GM21528 (cell line): Measurements from ENCODE around the gene USB1.

ENCODE experiments used
- ATAC-seq: cut with Tn5 transposase; IDR thresholded peaks from one replicate; pipeline ENCODE4 v1.9.1; 2021; ENCODE audit warnings: mild to moderate bottlenecking, moderate library complexity; ENCODE audit not compliant: unreplicated experiment, low FRiP score

Gene USB1

DNA sequence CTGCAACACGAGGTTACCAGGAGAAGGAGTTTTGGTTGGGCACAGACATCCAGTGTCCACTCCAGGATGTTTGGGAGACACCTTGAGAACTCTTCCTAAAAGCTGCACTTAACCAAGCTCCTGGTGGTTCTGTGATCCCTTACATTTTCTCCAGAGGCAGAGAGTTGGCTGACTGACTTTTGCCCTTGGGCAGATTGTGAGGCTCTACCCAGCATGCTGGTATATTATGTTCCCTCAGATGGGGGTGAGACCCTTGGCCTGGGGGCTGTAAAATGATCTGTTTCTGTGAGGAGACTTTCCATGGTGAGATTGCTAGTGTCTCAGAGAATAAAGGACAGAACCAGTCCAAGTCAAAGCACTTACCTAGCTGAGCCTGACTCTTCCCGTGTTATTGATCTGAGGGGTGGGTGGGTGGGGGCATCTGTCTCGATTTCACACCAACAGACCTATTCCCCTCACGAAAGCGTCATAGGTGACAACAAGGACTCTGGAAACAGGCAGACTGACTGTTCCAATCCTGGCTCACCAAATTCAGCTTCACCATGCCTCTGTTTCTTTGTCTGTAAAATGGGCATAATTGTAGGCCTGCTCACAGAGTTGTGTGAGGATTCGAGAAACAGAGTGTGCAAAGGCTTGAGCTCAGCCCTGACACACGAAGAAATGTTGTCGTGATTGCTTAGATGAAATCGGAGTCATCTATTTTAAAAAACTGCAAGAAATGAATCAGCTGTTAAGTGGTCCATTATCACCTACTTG is 12.2 kb downstream of the USB1 start:
- no peak for ATAC-seq

DNA sequence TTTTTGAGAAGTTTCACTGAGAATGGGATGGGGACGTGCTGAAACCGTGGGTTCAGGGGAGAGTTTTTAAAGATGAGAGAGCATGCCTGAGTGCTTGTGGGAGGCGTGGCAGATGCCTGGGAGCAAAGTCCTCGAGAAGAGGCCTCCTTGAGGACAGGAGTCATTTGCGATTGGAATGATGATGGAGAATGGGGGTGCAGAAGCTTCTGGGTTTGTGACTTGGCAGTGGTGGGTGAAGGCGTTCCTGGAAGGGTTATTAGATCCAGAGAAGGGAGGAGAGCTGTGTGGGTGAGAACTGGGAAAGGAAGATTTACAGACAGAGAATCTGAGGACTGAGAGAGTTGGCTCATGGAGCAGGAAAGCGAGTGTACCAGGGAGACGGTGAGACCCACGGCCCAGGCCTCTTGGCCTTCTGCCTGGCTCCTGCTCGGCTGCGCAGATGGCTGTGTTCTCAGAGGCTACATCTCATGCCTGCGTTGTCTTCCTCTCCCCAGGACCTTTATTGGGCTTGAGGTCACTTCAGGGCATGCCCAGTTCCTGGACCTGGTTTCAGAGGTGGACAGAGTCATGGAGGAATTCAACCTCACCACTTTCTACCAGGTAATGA is 15.7 kb downstream of the USB1 start:
- no peak for ATAC-seq

DNA sequence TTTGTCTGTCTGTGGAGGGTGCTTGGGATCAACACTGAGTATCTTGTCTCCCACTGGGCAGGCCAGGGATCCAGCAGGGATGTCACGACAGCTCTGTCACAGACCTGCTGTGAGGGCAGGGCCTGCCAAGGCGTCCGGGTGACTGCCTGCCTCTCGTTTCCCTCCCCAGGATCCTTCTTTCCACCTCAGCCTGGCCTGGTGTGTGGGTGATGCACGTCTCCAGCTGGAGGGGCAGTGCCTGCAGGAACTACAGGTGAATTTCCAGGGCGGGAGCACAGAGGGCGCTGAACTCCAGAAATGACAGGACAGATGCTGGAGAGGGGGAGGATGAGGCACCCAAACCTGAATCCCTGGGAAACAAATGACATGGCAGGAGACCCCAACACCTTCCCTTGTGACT is 17.6 kb downstream of the USB1 start:
- ATAC-seq = no peak

DNA sequence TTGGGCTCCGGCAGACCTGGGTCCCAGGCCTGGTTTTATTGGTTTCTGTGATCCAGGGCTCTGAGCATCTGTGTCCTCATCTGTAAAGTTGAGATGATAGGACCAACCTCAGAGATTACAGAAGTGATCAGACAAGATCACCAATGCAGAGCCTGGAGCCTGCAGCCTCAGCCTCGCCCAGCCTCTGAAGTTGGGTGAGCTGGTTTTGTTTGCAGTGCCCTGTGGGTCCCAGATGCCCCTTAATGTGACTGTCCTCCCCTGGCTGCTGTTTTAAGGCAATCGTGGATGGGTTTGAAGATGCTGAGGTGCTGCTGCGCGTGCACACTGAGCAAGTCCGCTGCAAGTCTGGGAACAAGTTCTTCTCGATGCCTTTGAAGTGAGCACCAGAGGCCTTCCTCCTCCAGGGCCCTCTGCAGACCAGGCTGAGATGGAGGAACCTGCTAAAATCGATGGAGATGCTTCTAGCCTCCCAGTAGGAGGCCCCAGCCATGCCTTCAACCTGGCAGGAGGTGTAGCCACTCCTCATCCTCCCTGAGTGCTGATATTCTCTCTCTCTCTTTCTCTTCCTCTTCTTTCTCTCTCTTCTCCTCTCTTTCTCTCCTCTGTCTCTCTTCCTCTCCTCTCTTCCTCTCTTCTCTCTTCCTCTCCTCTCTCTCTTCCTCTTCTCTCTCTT is 18.8 kb downstream of the USB1 start:
- ATAC-seq = no peak

DNA sequence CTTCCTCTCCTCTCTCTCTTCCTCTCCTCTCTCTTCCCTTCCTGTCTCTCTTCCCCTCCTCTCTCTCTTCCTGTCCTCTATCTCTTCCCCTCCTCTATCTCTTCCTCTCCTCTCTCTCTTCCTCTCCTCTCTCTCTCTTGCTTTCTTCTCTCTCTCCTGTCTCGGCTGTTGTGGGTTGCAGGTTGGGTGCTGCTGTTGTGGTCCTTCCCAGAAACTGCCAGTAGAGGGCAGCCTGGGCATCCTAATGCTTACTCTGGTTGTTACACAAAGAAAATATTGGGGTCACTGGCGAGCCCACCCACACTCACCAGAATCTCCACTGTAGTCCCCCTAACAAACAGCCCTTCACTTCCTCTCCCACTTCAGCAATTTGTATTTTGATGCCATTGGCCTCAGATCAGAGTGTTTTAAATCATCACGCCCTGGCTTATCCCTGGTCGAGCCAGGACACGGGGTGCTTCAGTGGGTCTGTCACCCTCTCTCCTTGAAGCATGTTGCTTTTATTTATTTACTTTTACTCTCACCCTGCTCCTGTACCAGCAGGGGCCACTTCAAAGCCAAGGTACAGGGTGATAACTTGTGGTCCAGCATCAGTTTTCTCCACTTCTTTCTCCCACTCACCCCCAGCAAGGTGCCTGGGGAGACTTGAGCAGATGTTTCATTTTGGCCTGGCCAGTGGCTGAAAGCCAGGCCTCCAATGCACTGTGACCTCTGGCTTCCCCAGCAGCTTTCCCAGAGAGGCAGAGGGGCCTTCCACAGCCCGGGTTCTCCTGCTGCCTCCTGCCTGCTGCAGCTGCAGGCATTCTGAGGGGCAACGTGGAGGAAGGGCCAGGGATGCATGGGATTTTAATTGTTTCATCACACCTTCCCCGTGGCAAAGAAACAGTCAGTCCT is 19.7 kb downstream of the USB1 start:
- no peak for ATAC-seq

DNA sequence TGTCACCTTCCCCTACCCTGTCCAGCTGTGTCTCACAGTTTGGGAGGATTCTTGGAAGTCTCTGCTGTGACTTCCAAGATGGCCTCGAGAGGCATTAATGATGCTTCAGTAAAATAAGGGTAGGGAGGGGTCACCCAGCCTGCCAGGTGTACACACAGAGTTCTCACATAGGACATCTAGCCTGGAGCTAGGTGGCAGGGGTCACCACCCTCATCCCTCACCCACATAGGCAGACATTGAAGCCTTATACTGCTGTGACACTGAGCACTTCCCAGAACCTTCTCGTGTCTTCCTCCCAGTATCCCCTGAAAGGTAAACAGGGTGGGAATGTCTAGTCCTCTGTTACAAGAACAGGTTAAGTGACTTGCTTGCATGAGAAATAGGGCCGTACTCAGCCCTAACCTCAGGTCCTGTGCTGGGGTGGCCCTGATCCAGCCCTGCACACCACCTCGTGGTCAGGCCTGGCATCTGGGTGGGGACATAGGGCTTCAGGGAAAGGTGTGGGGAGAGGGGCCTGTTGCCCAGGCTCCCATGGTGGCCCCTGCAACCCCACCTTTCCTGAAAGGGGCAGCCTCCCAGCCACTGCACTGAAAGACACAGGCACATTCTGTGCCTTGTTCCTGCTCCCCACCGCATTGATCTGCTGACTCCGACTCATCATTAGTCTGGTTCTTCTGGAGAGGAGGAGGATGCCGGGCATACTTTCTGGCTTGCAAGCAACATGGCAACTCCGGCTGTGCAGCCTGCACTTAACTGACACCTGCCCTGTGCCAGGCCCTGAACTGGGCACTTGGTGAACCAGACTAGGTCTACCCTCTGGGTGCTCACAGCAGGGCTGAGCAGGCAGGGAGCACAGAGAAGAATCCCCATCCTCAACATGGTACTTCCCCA is 20.7 kb downstream of the USB1 start:
- ATAC-seq = no peak

DNA sequence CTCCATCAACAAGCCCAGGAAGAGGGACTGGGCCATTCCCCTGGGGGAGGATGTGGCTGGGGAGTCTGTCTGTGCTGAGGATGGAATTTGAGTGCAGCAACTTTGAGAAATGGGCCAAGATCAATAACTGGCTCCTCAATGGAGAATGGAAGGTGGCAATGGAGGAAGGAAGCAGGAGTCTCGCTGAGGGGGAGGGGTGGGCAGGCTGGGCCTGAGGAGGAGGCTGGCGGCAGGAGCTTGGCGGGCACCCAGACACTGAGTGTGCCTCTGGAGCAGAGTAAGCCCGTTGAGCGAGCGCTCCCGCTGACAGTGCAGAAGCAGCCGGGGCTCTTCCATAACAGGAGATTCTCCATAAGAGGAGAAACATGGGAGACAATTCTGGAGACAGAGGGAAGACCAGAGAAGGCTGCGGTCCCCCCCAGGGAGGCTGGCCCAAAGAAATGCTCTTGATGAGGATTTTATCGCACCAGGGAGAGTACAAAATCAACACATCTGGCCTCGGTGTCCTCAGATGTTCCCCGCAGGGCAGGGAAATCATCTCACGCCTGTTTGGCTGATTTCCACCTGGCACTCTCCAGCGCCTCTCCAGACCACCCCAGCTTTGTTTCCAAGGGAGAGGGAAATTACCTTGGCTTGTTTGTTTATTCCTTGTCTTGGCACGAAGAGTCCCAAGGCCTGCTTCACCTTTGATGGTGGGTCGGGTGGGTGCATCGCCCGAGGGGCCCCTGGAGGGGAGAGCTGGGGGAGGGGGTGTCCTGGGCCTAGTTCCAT is 21.6 kb downstream of the USB1 start:
- no peak for ATAC-seq

DNA sequence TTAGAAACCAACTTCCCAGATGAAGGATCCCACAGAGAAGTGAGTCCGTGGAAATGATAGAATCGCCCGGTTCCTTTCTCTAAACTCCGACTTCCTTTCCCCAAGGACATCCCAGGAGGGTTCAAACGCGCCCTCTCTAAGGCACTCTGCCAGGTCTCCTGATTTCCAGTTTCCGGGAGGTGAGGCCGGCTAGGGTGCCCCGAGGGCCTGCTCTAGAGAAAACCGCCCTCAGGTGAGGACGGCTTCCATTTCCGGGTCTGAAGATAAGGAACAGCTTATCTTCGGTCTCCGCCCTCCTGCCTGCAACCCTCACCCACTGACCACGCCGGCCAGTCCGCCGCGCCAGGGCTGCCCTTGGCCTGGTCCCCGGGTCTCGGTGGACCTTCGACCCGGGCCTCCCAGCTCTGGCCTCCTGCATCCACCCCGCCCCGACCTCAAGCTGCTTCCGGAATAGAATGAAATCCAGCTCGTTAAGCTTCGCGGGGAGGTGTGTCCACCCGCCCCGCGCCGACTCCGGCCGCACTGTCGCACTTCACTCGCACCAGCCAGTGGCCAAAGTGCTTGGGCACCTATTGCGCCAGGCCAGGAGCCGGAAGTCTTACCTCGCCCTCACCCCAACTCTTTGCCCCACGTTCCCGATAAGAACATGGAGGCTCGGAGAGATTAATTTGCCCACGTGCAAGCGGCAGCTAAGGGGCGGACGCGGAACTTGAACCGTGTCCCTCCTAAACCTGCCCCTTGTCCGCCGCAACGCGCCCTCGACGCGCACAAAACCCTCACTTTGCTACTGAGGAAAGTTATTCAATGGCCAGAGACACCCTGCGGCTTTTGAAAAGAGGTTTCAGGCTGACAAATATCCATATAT is 23.5 kb downstream of the USB1 start:
- no peak for ATAC-seq

DNA sequence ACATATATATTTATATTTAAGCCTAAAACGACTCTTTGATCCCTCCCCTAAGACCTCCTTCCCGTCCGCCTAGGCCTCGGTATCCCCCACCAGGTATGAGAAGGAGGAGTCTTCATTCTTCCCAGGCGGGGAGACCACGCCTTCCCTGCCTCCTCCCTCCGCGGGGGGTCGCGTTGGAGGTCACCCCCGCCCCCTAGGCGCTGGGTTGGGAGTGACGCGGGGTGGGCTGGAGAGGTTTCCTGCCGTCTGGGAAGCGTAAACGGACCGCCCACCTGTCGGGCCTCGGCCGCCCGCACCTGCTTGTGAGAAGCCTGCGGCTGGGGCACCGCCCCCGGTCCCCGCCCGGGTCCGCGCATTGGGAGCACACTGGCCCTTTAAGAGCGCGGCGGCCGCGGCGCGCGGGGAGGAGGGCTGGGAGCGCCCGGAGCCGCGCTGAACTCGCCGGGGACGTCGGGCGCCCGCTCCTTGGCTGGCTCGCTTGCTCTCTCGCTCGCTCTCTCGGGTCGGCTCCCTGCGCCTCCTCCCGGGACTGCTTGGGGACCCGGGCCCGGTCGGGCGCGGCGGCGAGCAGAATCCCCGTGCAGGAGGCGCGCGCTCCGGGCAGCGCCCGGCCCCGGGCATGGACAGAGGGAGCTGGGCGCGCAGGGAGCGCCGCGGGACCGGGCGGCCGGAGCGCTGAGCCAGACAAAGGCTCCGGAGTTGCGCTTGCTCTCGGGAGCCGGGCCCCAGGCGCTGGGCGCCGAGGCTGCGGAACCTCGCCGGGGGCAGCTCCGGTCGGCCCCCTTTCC is 24.3 kb downstream of the USB1 start, which contains the start of gene MMP15:
Gene MMP15 (plus strand): TSS at position 404 of the 788 bp plus-strand sequence. CDS start 597 bp downstream, outside the sequence.
- ATAC-seq = no peak

DNA sequence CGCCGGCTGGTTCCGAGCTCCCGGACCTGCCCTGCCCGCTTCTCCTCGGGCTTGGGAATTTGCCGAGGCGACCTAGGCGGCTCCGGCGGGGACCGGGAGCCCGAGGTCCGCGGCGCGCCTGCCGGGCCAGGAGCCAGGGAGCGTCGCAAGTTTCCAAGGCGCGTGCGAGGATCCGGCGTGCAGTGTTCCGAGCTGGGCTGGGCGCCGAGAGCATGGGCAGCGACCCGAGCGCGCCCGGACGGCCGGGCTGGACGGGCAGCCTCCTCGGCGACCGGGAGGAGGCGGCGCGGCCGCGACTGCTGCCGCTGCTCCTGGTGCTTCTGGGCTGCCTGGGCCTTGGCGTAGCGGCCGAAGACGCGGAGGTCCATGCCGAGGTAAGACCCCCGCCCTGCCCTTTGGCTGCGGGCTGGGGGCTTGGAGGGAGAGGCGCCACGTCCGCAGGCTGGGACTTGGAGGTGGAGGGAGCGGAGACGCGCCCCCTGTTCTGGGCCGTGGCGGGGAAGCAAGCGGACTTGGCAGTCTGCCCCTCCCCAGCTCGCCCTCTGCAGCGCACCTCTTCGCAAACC is 25.0 kb downstream of the USB1 start:
- ATAC-seq = no peak

DNA sequence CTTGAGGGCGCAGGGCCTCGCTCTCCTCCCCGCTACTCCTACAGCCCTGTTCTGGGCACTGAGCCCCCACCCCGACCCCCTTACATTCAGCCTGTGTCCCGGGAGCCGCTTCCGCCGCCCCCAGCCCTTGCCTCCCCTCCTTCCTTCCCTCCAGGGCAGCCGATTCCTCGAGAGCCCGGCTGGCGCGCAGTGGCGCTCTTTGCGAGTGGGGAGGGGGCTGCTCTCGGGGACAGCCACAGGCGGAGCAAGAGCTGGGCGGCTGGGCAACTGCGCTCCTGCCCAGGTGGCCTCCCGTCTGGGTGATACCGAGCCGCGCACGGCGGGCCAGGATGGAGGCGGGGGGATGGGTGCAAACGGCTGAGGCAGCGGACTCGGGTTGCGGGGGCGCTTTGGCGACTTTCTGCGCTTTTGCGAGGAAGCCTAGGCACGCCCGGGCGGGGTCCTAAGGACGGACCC is 25.5 kb downstream of the USB1 start:
- ATAC-seq = no peak

DNA sequence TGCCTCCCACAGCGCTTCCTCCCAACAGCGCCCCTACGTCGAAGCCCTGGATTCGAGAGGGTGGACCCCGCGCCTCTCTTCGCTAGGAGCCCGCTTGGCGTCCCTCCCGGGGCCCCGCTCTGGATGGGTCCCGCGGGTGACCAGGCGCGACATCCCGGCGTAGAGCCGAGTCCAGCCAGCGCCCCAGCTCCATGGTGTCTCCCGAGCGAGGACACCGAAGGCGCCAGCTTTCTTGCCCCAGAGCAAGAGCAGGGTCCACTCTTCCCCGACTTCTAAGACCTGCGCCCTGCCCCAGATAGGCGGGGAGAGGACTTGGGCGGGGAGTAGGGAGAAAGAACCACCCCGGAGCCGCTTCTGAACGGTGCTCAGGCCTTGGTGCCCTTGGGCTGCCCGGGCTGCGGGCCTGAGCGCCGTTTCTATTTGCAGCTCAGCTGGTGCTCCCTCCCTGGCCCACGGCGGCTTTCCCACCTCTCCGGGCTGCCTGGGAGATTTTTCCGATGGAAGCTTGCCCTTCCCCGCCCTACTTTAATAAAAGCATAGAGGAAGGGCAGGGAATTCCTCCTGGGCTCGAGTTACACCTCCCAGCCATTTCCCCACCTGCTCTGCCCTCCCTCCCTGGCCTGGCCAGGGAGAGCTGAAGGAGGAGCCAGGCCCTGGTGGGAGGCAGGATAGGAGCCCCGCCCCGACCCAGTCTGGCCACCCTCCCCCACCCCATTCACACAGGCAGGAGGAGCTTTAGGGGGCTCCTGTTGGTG is 26.1 kb downstream of the USB1 start:
- ATAC-seq = no peak

DNA sequence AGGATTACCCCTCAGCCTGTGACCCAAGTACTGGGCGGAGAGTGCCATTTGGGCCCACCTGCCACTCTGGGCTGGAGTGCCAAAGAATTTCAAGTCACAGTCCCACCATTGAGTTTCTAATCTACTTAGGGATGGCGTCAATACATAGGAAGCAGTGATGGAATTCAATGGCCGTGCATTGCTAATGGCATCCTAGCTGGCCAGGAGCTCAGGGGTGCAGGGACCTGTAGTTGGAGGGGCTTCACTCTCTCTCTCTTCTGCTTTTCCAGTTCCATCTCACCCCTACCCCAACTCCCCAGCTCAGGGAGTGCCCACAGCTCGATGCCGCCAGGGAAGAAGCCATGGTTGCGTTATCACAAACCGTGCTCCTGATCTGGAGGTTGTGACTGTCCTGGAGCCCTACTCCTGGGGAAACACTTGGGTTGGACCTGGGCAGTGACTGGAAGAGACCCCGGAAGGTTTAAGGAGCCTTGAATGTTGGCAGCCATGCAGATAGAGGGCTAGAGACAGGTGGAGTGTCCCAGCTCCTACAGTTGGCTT is 26.8 kb downstream of the USB1 start:
- no peak for ATAC-seq

DNA sequence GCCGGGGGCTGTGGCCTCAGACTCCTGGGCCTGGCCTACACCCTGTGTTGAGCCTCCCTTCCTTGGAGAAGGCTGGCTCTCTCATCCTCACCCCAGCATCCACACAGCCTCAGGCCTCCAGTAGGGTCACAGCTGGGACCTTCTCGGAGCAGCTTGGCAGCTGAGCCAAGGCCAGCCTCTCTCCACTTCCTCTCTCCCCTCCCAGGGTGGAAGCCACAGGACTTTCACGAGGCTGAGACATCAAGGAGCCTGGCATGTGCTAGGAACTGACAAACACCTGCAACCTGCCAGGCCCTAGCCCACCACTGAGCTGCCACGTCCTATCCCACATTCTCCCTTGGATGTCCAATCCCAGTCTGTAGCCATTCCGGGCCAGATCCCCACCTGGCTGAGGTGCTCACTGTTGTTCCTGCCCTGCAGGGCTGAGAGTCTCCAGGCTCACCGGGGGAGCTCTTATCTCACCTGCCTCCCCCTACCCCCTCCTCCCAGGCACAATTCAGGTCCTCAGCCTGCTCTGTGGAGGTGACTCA is 27.4 kb downstream of the USB1 start:
- ATAC-seq = no peak

DNA sequence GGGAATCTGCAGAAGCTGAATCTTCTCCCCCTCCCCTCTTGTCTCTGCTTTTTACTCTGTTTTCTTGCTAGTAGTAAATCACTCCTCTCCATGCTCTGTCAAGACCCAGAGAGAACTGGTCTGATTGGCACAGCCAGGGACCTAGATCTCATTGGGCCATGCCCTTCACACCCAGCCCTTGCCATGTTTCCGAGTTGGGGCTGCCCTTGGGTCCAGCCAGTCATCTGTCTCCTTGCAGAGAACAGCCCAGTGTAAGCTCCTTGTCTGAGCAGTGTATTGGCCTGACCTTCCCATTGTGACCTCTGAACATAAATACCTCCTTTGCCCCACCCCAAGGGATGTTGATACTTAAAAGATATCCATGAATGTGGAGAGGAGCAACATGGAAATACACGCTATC is 28.2 kb downstream of the USB1 start:
- ATAC-seq = no peak
